Measurements from ENCODE around the gene LYSMD1.
"Not testable (repeated sequence)": the region's sequence is repeated elsewhere in the genome, so short reads cannot be mapped to it uniquely, and the experiment has no call there.

The LYSMD1 gene, protein sequence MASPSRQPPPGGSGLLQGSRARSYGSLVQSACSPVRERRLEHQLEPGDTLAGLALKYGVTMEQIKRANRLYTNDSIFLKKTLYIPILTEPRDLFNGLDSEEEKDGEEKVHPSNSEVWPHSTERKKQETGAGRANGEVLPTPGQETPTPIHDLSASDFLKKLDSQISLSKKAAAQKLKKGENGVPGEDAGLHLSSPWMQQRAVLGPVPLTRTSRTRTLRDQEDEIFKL

DNA sequence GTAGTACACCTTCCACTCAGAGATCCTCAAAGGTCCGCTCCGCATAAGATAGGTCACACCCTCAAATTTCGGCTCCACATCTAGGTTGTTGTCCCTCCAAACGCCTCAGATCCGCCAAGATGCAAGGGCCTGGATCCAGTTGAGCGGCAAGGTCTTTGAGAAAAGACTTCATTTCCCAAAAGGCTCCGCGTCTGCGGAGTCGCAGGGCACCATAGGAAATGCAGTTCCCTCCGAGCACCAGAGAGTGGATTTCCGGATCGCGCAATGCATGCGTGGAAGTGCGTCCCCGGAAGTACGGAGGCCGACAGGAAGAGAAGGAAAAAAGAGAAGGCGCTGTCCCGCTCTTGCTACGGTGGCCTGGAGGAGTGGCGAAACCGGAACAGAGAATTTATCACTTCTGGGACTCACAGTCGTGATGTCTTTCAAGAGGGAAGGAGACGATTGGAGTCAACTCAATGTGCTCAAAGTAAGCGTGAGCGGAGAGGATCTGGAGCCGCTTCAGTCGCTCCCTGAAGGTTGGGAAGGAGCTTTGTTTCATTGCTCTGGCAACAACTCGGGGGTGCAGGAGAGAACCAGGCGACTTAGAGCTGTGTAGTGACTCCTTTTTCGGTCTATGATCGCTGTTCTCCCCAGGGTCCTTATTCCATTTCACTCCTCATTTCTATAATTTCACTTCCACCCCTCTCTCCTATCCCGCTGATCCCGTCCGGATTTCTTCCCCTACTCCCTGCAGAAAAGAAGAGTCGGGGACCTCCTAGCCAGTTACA is at the start of gene LYSMD1, which contains the start of gene SCNM1:
Gene LYSMD1 (minus strand): TSS at position 165 of the 767 bp plus-strand sequence. CDS start 644 bp downstream, outside the sequence.
Gene SCNM1 (plus strand): TSS at position 407 of the 767 bp plus-strand sequence. CDS start 9 bp downstream, at position 416.
- DNase-seq, result peak; percentile 99

DNA sequence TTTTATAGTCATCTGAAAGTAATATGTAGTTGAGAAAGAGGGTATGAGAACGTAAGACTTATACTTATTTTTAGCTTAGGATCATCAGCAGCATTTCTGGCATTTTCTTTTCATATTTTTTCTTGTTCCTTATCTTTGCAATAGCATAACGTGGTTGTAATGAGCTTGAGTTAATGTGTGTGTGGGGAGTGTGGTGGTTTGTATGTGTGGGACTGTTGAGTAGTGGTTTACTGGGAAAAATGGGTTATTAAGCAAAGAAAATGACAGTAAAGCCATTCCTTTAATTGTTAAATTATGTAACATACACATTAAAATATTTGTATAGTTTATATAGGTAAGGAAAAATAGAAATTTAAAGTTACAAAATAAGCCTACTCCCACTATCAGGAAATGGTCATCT is 47.9 kb upstream of the LYSMD1 start:
- DNase-seq, result no peak

DNA sequence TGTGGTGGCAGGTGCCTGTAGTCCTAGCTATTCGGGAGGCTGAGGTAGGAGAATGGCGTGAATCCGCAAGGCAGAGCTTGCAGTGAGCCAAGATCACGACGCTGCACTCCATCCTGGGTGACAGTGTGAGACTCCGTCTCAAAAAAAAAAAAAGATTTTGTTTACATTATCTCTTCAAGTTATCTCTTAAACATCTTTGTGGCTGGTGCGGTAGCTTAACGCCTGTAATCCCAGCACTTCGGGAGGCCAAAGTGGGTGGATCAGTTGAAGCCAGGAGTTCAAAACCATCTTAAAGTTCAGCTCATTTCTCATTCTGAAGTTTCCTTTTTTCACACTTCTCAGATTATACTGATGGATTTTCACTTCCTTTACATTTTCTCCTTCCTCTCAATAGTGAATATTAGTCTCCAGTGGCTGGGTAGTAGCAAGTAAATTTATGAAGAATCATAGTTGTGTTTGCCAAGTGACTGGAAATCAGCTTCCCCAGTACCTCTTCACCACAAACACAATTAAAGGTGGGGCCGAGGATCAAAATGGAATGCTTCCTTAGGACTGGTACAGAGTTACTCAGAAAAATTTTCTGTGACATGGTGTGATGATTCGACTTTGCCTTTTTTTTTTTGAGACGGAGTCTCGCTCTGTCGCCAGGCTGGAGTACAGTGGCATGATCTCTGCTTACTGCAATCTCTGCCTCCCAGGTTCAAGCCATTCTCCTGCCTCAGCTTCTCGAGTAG is 46.4 kb upstream of the LYSMD1 start:
- DNase-seq, result no peak

DNA sequence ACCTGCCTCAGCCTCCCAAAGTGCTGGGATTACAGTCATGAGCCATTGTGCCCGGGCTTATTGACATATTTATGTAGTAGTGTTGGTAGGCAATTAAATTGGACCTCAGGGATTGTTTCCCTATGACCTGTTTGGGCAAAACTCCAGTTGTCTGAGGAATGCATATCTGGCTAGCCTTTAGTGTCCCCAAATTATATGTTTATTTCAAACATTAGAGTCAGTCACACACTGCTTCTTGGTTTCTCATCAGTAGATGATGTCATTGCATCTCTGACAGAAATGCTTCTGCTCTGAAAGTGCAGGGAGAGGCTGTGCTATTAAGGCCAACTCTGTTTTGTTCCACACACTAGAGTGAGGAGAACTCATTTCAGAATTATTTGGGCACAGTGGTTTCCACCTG is 45.1 kb upstream of the LYSMD1 start:
- DNase-seq, result no peak

DNA sequence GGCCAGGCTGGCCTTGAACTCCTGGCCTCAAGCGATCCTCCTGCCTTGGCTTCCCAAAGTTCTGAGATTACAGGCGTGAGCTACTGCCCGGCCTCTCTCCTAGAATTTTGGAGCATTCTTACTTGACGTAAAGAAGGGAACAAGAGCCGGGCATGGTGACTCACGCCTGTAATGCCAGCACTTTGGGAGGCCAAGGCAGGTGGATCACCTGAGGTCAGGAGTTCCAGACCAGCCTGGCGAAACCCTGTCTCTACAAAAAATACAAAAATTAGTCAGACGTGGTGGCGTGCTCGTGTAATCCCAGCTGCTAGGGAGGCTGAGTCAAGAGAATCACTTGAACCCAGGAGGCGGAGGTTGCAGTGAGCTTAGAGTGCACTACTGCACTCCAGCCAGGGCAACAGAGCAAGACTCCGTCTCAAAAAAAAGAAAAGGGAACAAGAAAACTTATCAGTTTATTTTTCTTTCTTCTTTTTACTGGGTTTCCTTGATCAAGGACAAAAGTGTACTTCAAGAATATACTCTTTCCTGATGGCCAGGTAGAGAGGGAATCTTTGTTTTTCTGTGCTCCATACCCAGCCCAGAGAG is 39.8 kb upstream of the LYSMD1 start:
- DNase-seq, result not testable (repeated sequence)

DNA sequence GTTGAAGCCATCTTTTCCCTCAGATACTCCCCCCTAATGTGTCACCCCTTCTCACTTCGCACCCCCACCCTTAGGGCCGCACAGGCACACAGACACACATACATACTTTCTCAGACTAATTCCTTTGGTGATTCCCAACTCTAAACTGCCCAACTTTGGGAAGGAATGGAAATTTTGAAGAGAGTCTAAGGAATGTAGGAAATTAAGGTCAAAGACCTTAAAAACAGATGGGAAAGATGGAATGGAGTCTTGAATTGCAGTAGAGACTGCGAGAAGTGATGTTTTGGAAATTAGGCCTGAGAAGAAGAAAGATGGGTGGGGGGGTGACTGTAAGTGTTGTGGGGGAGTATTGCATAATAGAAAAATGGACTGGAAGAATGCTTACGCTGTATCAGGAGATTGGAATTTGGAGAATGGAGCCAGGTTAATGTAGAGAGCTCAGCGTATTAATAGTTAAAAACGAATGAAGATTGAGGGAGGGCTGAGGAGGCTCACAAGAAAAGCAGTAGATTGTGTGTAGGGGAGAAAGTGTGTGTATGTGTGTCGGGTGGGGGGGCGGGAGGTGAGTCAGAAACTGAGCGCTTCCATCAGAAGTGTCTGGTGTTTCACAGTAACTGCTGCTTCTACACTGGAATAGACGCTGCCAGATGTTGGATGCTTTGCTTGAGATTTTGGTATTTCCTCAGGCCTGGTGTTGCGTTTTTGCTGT is 34.3 kb upstream of the LYSMD1 start:
- DNase-seq, result peak; percentile 77

DNA sequence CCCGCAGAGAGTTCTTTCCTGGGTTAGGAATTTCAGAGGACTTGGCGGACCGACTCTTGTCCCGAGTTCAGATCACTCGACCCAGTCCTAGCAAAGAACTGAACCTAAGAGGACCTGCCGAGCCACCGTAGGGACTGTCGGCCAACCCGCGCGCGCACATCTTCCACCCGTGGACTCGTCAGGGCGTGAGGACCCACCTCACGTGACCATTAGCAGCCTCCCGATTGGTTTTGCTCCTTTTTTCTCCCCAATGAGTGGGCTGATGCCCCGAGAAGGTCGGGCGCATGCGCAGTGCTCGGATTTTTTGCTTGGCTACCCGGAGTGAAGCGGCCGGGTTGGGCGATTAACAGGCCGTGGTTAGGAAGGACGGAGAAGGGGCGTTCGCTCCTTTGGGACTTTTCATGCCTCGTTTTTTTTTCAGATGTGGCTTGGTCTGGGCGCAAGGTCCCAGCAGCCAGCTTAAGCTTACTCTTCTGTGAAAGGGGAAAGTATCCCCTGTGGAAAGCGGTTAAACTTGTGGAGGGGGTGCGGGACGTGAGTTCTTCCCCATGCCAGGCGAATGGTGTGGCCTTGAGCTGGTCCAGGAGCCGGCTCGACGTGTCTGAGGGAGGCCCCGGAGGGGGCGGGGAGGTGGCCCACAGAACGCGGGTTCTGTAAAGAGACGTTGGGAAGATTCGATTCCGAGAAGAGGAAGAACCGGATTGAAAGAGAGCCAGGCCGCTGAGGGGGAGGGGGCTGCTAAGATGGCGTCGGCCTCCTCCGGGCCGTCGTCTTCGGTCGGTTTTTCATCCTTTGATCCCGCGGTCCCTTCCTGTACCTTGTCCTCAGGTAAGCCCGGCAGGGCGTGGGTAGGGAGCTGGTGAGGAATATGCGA is 32.8 kb upstream of the LYSMD1 start, which contains the start of gene PIP5K1A:
Gene PIP5K1A (plus strand): TSS at position 299 of the 874 bp plus-strand sequence. CDS start 445 bp downstream, at position 744.
- peak; percentile 98 for DNase-seq

DNA sequence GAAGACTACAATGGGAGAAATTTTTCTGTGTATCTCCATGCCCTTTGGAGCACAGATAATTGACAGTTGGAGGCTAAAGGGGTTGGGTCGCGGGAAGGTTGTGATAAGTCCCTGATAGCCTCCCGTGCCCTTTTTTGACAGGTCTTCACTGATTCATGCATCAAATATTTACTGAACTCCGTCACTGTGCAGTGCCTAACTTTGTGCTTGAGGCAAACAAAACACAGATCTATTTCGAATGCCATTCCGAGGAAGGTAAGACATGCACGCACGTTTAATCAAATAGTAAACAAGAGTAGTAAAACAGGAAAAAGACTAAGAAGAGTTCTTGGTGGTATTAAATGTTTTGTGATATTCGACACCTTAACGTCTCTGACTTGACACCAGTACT is 32.2 kb upstream of the LYSMD1 start:
- peak; percentile 61 for DNase-seq

DNA sequence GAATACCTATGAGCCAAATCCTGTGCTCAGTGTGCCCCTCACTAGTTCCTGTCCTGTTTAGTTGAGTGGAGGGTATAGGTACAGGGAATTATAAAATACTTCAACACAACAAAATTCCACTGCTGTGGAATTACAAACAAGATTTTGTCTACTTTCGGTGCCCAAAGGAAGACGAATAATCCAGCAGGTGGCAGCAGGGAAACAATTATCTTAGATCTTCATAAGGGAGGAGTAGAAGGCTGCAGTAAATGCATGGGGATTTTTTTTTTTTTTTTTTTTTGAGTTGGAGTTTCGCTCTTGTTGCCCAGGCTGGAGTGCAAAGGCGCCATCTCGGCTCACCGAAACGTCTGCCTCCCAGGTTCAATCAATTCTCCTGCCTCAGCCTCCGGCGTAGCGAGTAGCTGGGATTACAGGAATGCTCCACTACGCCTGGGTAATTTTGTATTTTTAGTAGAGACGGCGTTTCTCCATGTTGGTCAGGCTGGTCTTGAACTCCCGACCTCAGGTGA is 30.6 kb upstream of the LYSMD1 start:
- no peak for DNase-seq

DNA sequence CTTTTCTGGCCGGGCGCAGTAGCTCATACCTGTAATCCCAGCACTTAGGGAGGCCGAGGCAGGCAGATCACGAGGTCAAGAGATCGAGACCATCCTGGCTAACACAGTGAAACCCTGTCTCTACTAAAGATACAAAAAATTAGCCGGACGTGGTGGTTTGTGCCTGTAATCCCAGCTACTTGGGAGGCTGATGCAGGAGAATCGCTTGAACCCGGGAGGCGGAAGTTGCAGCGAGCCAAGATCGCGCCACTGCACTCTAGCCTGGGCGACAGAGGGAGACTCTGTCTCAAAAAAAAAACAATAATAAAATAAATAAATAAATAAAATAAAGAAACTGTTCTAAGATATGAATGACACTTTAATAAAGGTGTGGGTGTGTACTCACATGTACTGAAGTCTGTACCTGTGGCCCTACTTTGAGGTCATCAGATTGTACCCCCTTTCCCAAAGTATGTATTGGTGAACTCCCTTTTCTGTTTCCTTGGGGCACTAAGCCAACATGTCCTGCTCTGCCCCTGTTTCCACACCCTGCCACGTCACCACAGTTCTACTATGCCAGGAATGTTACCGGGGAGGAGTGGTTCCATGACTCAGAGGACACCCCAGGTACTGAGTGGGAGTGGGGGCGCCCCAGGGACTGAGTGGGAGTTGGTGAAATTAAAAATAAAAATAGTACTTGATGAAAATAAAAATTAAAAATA is 29.3 kb upstream of the LYSMD1 start:
- peak; percentile 64 for DNase-seq

DNA sequence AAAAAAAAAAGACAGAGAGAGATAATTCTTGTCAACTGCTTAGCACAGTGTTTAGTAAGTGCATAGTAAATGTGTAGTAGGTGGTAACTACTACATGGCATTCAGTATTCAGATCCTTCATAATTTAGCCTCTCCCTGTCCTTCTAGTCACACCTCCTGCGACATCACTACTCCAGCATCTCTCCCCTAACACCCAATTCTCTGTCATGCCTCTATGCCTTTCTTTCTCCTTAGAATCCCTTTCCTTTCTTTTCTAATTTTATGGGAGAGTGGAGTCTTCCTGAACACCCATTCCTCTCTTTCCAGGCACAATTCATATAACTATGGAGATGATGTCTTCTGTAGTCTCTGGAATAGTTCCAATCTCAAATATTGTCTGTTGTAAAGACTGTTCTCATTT is 28.2 kb upstream of the LYSMD1 start:
- DNase-seq, result no peak

DNA sequence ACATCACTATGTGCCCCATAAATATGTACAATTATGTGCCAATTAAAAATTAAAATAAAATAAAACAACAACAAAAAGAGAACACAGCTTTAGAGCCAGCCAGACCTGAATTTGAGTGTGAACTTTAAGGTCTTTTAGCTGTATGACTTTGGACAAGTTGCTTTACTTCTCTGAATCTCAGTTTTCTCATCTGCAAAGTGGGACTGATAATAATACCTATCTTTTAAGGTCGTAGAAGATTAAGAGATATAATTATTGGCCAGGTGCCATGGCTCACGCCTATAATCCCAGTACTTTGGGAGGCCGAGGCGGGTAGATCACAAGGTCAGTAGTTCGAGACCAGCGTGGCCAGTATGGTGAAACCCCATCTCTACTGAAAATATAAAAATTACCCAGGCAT is 27.6 kb upstream of the LYSMD1 start:
- no peak for DNase-seq

DNA sequence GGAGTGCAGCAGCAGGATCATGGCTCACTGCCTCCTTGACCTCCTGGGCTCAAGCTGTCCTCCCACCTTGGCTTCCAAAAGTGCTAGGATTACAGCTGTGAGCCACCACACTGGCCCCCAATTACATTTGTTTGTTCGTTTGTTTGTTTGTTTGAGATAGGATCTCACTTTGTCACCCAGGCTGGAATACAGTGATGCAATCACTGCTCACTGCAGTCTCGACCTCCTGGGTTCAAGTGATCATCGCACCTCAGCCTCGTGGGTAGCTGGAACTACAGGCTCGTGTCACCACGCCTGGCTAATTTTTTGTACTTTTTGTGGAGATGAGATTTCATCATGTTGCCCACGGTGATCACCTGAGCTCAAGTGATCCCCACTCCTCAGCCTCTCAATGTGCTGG is 26.3 kb upstream of the LYSMD1 start:
- DNase-seq, result no peak

DNA sequence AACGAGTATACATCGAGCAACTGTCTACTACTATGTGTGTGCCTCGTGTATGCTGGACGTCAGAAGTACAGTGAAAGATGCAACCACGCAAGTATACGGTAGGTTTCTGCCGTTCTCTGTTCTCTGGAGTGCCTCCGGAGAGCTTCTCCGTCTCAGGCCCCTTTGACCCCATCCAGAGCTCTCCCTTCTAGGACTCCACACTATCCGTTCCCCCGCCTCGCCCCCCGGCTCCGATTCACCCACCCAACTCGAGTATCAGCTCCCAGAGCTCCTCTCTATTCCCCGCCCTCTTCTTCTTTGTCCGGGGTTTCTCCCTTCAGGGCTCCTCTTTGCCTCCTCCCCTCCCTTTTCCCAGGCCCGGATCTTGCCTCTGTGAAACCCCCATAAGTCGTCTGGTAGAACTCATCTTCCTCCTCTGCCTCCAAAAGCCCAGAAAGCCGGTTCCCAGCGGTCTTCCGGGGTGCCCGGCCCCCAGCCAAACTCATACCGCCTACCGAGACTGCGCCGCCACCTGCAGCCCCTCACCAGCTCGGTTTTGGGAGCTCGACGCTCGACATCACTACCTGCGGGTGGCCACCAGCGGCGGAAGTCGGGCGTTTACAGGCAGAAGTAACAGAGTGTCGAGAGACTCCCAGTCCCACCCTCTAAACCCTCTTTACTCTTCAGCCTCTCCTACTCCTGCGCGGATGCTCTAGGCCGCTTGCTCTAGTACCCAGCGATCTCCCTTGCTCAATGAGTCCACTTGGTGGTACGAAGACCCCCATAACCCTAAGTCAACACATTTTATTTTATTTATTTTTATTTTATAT is 24.1 kb upstream of the LYSMD1 start, which contains the start of gene VPS72:
Gene VPS72 (minus strand): TSS at position 561 of the 809 bp plus-strand sequence. CDS start 76 bp downstream, at position 485.
- DNase-seq, result peak; percentile 94

DNA sequence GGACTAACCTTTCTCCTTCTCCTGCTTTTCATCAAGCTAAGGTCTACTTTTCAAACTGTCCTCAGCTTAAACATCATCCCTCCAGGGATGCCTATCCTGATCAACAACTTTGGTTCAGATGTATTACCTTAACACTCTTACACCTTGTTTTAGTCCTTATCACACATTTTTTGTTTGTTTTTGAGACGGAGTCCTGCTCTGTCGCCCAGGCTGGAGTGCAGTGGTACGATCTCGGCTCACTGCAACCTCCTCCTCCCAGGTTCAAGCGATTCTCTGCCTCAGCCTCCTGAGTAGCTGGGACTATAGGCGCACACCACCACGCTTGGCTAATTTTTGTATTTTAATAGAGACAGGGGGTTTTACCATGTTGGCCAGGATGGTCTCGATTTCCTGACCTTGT is 23.0 kb upstream of the LYSMD1 start:
- not testable (repeated sequence) for DNase-seq

DNA sequence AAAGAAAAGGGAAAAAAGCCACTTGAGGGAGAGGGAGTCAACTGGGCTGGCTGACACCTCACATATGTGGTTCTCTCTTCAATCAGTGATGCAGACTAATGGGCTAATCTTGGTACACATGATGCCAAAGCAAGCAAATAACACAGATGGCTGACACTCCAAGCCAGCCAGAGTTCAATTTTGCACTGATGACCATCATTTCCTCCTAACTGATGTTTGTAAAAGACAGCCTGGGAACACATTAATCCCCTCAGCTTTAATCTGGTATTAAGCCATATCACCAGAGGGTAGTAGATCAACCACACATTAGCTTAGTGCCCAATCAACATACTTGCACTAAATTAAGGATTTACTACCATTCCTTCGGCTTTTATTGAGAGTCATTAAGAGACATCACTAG is 21.5 kb upstream of the LYSMD1 start:
- no peak for DNase-seq

DNA sequence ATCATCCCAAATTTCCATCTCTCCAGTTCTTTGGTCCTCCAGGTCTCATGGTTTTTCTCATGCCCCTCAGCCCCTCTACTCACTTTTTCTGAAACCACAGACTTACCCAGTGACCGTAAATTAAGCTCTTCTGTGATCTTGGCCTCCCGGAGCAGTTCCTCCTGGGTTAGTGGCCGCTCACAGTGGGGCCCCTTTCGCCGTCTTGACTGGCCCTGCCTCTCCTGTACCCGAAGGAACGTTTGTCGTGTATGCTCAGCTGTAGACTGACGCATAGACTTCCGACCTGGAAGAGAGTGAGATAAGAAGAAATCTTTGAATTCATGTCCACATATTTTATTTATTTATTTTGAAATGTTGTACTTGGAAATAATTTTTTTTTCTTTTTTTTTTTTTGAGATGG is 18.5 kb upstream of the LYSMD1 start:
- no peak for DNase-seq

DNA sequence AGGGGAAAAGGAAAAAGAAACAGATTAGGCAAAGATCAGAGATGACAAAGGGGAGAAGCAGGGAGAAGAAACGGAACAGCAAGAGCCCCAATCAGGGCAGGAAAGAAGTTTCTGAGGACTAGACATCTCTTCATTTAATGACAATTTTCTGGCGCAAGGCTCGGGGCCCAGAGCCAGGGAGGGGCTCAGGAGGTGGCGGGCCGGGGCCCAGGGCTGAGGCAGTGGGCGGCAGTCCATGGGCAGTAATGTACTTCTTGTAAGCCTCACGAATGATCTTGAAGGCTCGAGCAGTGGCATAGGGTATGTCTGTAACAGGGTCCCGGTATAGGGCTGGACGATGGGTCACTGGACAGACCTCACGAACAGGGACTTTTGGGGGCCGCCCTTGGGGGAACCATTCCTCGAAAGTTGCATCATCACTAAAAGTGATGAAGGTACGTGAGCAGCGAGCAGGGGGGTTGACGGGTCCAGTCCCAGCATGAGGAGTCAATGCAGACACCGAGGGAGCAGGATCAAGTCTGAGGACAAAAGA is 10.9 kb upstream of the LYSMD1 start:
- DNase-seq, result no peak

DNA sequence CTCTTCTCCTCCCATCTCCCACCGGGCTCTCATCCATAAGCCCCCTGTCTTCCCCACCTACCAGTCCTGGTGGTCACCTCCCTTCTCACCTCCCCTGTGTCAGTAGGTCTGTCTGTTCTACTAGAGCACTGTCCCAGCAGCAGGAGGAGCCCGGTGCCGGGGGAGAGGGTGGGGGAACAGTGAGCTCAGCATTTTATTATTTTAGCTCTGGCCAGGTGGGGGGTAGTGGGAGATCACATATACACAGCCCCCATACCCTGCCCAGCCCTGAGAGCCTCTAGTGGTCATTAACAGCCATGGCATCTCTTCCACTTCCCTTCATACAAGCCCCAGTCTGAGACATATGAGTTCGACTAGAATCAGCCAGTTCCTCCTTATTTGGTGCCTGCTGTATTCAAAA is 10.2 kb upstream of the LYSMD1 start, which contains the start of gene TMOD4:
Gene TMOD4 (minus strand): TSS at position 119 of the 400 bp plus-strand sequence. CDS start 1,106 bp downstream, outside the sequence.
- no peak for DNase-seq
